Muscle layer of colon (tissue), 2 donors: ENCODE results near the gene TMEM79.
"Not testable (repeated sequence)": the region's sequence is repeated elsewhere in the genome, so short reads cannot be mapped to it uniquely, and the experiment has no call there.

Experiments used
- H3K27ac ChIP-seq: one replicate; pipeline ENCODE4 v1.7.0; 2013; ENCODE audit warnings: low read depth, mild to moderate bottlenecking, low read length, moderate library complexity
- H3K27me3 ChIP-seq, 2 donors: one replicate each; pipeline ENCODE4 v1.7.0; 2013; ENCODE audit warnings: low read length in 2 of 2, mild to moderate bottlenecking in 2 of 2; ENCODE audit not compliant: insufficient read depth in 2 of 2, control insufficient read depth in 1 of 2
- H3K36me3 ChIP-seq: one replicate; pipeline ENCODE4 v1.7.0; 2013; ENCODE audit warnings: mild to moderate bottlenecking, low read length; ENCODE audit not compliant: insufficient read depth
- H3K4me1 ChIP-seq: one replicate; pipeline ENCODE4 v1.7.0; 2013; ENCODE audit warnings: mild to moderate bottlenecking, low read length; ENCODE audit not compliant: insufficient read depth
- H3K4me3 ChIP-seq, 2 donors: one replicate each; pipeline ENCODE4 v1.7.0; 2013; ENCODE audit warnings: low read length in 2 of 2, low read depth in 1 of 2, mild to moderate bottlenecking in 1 of 2, moderate library complexity in 1 of 2
- H3K9ac ChIP-seq: one replicate; pipeline ENCODE4 v1.7.0; 2013; ENCODE audit warnings: low read length
- H3K9me3 ChIP-seq: one replicate; pipeline ENCODE4 v1.7.0; 2013; ENCODE audit warnings: mild to moderate bottlenecking, low read length
- donor health status: abdominal sarcoma.
- donor health status: Adenocarcinoma of cecum.

Gene TMEM79

DNA sequence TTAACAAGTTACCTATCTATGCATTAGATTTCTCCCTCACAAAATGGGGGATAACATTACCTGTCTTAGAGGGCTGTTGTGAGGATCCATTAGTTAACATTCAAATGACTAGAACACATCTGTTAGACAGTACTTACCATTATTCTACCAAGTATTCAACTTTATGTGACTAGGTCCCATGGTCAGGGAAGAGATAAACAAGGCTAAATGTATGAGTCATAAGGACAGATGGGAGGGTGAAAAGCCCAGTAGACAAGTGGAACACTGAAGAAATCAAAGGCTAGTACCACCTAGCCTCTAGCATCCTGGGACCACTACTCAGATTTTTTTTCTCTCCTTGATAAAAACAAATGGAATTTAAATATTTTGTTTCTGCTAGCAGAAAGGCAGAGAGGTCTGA lies 24.0 kb downstream of the TMEM79 start:
- no peak overlapping the region for H3K4me3 ChIP-seq
- H3K4me1 ChIP-seq, result no peaks in the 10 kb centered on the region

DNA sequence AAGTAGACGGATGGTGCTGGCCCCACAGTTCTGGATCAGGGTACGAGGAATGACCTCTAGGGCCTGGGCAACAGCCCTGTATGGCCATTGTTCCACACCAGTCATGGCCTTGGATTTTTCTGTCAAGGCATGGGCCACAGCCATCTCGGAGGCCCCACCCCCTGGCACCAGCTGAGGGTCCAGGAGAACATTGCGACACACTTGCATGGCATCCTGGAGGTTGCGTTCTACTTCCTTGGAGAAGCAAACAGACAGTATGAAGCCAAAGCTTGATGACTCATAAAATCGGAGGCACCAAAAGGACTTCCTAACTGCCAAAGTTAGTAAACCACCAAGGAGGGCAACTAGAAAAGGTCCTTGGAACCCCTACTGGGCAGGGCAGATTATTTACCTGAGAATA lies 26.8 kb downstream of the TMEM79 start:
- Histone ChIP-seq H3K9me3 (no peaks in the 10 kb centered on the region), H3K9ac (no peak overlapping the region), H3K4me1 (no peaks in the 10 kb centered on the region), H3K27me3 (no peaks in the 10 kb centered on the region), H3K36me3 (peaks cover 61% of the 10 kb centered on the region), H3K27ac (no peak overlapping the region), H3K4me3 (no peak overlapping the region)

More for the DNA sequence above, 24.0 kb downstream of the TMEM79 start:
- Histone ChIP-seq H3K9me3 (no peaks in the 10 kb centered on the region), H3K27me3 (no peaks in the 10 kb centered on the region), H3K9ac (no peak overlapping the region), H3K36me3 (peaks cover 44% of the 10 kb centered on the region), H3K27ac (no peak overlapping the region)

DNA sequence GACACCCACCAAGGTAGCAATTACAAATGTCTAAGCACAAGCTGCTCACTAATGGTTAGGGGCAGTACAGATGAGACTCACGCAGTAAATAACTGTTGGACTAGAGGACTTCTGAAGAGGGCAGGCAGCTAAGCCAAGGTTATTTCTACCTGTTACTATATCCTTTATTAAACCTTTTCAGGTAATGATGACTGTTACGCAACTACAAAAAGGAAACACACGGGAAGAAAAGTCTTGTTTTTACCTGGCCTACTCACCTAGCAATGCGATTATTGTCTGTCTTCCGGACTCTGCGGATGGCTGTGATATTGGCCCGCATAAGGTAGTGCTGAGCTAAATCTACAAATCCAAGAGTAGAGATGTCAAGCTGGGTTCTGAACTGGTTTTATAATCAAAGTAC lies 32.8 kb downstream of the TMEM79 start:
- H3K27ac ChIP-seq, result no peak overlapping the region
- H3K4me3 ChIP-seq, result no peak overlapping the region
- H3K36me3 ChIP-seq, result peaks cover 87% of the 10 kb centered on the region
- no peak overlapping the region for H3K9ac ChIP-seq
- no peaks in the 10 kb centered on the region for H3K9me3 ChIP-seq
- no peaks in the 10 kb centered on the region for H3K4me1 ChIP-seq
- H3K27me3 ChIP-seq, result no peaks in the 10 kb centered on the region

DNA sequence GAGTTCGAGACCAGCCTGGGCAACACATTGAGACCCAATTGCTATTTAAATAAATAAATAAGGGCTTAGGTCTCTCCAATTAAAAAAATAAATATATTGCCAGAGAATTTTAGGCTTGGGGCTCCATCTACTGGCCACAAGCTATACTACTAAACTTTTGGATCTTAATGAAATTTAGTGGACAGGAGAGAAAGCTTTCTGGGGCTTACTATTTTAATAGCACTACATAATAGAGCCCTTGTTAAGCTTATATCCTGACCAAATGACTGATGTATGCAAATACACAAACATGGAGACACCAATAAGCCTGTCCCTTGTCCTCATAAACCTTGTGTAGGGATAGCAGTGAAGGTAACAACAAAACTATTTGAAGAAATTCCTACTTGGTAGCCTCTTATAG lies 35.5 kb downstream of the TMEM79 start:
- Histone ChIP-seq H3K9me3 (no peaks in the 10 kb centered on the region), H3K4me1 (no peaks in the 10 kb centered on the region)

DNA sequence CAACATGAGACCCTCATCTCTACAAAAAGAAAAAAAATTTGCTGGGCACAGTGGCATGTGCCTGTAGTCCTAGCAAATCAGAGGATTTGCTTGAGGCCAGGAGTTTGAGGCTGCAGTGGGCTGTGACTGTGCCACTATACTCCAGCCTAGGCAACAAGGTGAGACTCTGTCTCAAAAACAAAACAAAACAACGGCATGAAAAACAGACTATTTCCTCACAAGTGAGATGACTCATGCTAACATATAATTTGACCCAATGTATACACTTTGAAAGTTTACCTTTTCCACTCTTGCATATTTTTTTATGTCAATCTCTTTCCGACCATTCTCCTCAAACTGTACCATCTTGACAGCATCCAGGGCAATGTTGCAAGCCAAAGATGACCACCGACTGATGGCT lies 36.4 kb downstream of the TMEM79 start:
- Histone ChIP-seq H3K9ac (no peak overlapping the region), H3K4me3 (no peak overlapping the region), H3K4me1 (no peaks in the 10 kb centered on the region), H3K27me3 (no peaks in the 10 kb centered on the region), H3K27ac (no peak overlapping the region), H3K9me3 (no peaks in the 10 kb centered on the region), H3K36me3 (peaks cover 82% of the 10 kb centered on the region)

More for the DNA sequence above, 35.5 kb downstream of the TMEM79 start:
- Histone ChIP-seq H3K27ac (no peak overlapping the region), H3K4me3 (no peak overlapping the region), H3K9ac (no peak overlapping the region), H3K27me3 (no peaks in the 10 kb centered on the region), H3K36me3 (peaks cover 85% of the 10 kb centered on the region)

DNA sequence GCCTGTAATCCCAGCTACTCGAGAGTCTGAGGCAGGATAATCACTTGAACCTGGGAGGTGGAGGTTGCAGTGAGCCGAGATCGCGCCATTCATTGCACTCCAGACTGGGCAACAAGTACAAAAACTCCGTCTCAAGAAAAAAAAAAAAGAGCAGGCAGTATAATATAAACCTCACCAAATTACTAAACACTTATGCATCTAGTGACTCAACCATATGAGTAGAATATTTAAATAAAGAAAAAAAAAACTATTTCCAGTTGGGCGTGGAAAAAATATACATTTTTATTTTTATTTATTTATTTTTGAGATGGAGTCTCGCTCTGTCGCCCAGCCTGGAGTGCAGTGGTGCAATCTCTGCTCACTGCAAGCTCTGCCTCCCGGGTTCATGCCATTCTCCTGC lies 39.1 kb downstream of the TMEM79 start:
- H3K9me3 ChIP-seq, H3K27me3 ChIP-seq, H3K4me3 ChIP-seq, H3K9ac ChIP-seq, H3K4me1 ChIP-seq, H3K27ac ChIP-seq: not testable (repeated sequence)
- peaks cover 59% of the 10 kb centered on the region for H3K36me3 ChIP-seq

- H3K9me3 ChIP-seq, result no peaks in the 10 kb centered on the region
- H3K36me3 ChIP-seq, result peaks cover 29% of the 10 kb centered on the region
- peaks cover 7% of the 10 kb centered on the region for H3K4me1 ChIP-seq
- H3K27me3 ChIP-seq, result no peaks in the 10 kb centered on the region
- no peak overlapping the region for H3K27ac ChIP-seq
- no peak overlapping the region for H3K4me3 ChIP-seq
- H3K9ac ChIP-seq, result no peak overlapping the region
These were observed 52.1 kb downstream of the TMEM79 start for GRCh38 chr1:156336242-156336641.

- Histone ChIP-seq H3K9ac (peak overlapping the region; percentile 80), H3K27ac (peak overlapping the region; percentile 92), H3K27me3 (no peaks in the 10 kb centered on the region), H3K4me1 (peaks cover 7% of the 10 kb centered on the region), H3K36me3 (peaks cover 26% of the 10 kb centered on the region), H3K4me3 (peak overlapping the region; percentile 81 to 98), H3K9me3 (no peaks in the 10 kb centered on the region)
These were observed 53.1 kb downstream of the TMEM79 start for GRCh38 chr1:156337052-156337887.

- peak overlapping the region; percentile 80 for H3K9ac ChIP-seq
- peak overlapping the region; percentile 81 to 98 for H3K4me3 ChIP-seq
- peak overlapping the region; percentile 92 for H3K27ac ChIP-seq
- peaks cover 7% of the 10 kb centered on the region for H3K4me1 ChIP-seq
- H3K36me3 ChIP-seq, result peaks cover 20% of the 10 kb centered on the region
- H3K27me3 ChIP-seq, result no peaks in the 10 kb centered on the region
- no peaks in the 10 kb centered on the region for H3K9me3 ChIP-seq
These were observed 53.7 kb downstream of the TMEM79 start for GRCh38 chr1:156337888-156338179.

- peak within 1 kb of the TSS; percentile 81 to 98 for H3K4me3 ChIP-seq
- H3K36me3 ChIP-seq, result peaks cover 18% of the 10 kb centered on the region
- H3K9me3 ChIP-seq, result no peaks in the 10 kb centered on the region
- H3K27ac ChIP-seq, result peak within 1 kb of the TSS; percentile 92
- H3K27me3 ChIP-seq, result no peaks in the 10 kb centered on the region
- H3K9ac ChIP-seq, result peak within 1 kb of the TSS; percentile 80
- H3K4me1 ChIP-seq, result peaks cover 7% of the 10 kb centered on the region
These were observed 54.3 kb downstream of the TMEM79 start, which contains the start of the genes CCT3 and TSACC for GRCh38 chr1:156338180-156338976. Gene CCT3 (minus strand): TSS chr1:156338292. CDS start chr1:156338184, 108 bp downstream. Gene TSACC (plus strand): TSS chr1:156338526. CDS start chr1:156339758, 1,232 bp downstream.
